HUES64 (cell line): ENCODE results near the gene DIP2A.

Source experiments
- H3K27ac ChIP-seq: 2 replicates; pipeline ENCODE4 v1.7.0; 2013; ENCODE audit warnings: low read depth, low read length, inconsistent platforms
- H3K27me3 ChIP-seq: 2 replicates; pipeline ENCODE4 v1.6.1; 2013; ENCODE audit warnings: mild to moderate bottlenecking, low read length; ENCODE audit not compliant: insufficient read depth
- H3K36me3 ChIP-seq: 2 replicates; pipeline ENCODE4 v1.6.1; 2013; ENCODE audit warnings: mild to moderate bottlenecking, low read length; ENCODE audit not compliant: insufficient read depth
- H3K4me1 ChIP-seq: 2 replicates; pipeline ENCODE4 v1.6.1; 2013; ENCODE audit warnings: mild to moderate bottlenecking, low read length, moderate library complexity; ENCODE audit not compliant: insufficient read depth
- H3K4me3 ChIP-seq: 2 replicates; pipeline ENCODE4 v1.5.1; 2013; ENCODE audit warnings: mild to moderate bottlenecking, low read length, moderate library complexity
- H3K9ac ChIP-seq: 2 replicates; pipeline ENCODE4 v1.6.1; 2013; ENCODE audit warnings: mild to moderate bottlenecking, low read depth, low read length
- H3K9me3 ChIP-seq: 2 replicates; pipeline ENCODE4 v1.6.1; 2013; ENCODE audit warnings: low read depth, low read length; ENCODE audit not compliant: insufficient read depth
- WGBS: fragments of 150-250, 120-280 bp; methylation state at CpG from one replicate; pipeline ENCODE4 v1.1.7; 2013; ENCODE audit warnings: missing lambda C conversion rate; 5-methylcytosine and 5-hydroxymethylcytosine counted together

Gene DIP2A

DNA sequence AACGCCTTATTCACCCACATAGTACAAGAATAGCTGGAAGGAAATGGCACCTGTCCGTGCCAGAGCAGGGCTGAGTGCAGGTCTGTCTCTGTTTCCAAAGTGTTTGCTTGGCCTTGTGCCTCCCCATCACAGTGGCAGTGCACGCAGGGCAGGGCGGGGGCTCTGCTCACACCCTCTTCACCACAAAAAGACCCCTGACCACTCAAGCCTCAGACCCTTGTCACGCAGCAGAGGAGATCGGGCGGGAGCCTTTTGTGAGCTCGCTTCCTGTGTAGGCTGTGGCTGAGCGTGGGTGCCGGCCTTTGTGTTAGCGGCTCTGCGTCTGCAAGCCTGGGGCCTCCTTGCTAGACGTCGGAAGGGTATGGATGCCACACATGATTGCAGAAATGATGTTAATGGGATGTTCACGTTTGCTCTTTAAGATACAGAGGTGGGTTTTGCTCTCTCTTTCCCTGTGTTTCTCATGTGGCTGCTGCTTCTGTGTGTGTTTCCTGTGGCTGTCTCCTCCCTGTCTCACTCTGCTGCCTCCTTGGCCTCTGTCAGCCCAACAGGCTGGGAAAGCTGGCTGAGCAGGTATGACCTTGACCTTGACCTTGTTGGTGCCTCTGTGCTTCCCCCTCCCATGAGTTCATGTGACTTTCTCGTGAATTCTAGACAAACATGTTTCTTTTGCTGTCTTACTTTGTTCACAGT, 100.7 kb downstream of the DIP2A start:
- Histone ChIP-seq H3K9ac (no peak overlapping the region), H3K27me3 (no peaks in the 10 kb centered on the region), H3K36me3 (peaks cover 88% of the 10 kb centered on the region), H3K9me3 (no peaks in the 10 kb centered on the region), H3K4me3 (no peak overlapping the region), H3K4me1 (no peaks in the 10 kb centered on the region), H3K27ac (no peak overlapping the region)
- 94% methylated on average over 16 of the region's 16 CpGs for WGBS

GRCh38 chr21:46560568-46561444, 102.1 kb downstream of the DIP2A start:
- no peak overlapping the region for H3K4me3 ChIP-seq
- H3K27me3 ChIP-seq: no peaks in the 10 kb centered on the region
- no peaks in the 10 kb centered on the region for H3K4me1 ChIP-seq
- H3K9me3 ChIP-seq: no peaks in the 10 kb centered on the region
- WGBS: 96% methylated on average over 19 of the region's 19 CpGs
- peaks cover 86% of the 10 kb centered on the region for H3K36me3 ChIP-seq
- H3K27ac ChIP-seq: no peak overlapping the region
- H3K9ac ChIP-seq: no peak overlapping the region

DNA sequence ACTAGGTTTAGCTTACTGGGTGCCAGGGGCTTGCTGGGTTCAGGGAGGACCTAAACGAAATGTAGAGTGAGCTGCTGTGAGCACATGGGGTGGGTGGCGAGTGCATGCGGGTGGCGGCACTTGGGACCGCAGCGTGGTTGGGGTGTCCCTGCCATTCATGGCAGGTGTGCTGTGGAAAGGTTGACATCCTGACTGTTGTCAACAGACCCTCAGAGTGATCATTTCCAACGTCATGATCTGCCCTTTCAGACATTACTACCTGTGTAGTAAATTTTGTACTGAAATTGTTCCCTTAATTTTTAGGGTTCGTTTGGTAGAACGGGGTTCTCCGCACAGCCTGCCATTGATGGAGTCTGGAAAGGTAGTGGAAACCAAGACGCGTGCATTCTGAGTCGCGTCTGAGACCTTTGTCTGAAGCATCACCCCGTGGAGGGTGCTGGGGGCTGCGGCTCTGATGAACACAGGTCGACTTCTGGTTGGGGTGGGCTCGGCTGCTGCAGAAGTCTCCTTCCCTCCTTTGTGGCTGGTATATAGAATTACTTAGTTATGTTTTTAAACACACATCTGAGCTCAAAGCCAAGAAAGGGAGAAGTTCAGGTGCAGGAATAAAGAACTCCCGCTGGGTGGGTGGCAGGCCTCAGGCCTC, 102.9 kb downstream of the DIP2A start:
- Histone ChIP-seq H3K9me3 (no peaks in the 10 kb centered on the region), H3K4me1 (no peaks in the 10 kb centered on the region), H3K4me3 (no peak overlapping the region), H3K27ac (no peak overlapping the region), H3K9ac (no peak overlapping the region), H3K36me3 (peaks cover 88% of the 10 kb centered on the region), H3K27me3 (no peaks in the 10 kb centered on the region)
- WGBS: 95% methylated on average over 19 of the region's 19 CpGs

DNA sequence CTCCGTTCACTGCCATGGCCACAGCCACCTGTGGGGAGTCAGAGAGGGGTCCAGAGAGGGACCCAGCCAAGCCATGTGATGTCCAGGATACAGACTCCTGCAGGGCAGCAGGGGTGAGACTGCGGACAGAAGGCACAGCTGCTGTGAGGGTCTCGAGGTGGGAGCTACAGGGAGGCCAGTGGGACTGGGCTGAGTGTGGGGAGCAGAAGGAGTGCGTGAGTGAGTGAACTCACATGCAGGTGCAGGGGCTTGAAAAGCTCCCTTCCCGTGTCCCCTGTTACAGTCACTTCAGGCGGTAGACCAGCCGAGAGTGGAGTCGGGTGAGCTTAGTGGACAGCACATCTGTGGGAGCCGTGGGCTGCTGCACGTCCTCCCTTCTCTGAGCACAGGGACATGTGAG, 103.8 kb downstream of the DIP2A start:
- Histone ChIP-seq H3K36me3 (peaks cover 88% of the 10 kb centered on the region), H3K9me3 (no peaks in the 10 kb centered on the region), H3K9ac (no peak overlapping the region), H3K27ac (no peak overlapping the region), H3K4me1 (no peaks in the 10 kb centered on the region), H3K4me3 (no peak overlapping the region), H3K27me3 (no peaks in the 10 kb centered on the region)
- WGBS: 81% methylated on average over 10 of the region's 10 CpGs

DNA sequence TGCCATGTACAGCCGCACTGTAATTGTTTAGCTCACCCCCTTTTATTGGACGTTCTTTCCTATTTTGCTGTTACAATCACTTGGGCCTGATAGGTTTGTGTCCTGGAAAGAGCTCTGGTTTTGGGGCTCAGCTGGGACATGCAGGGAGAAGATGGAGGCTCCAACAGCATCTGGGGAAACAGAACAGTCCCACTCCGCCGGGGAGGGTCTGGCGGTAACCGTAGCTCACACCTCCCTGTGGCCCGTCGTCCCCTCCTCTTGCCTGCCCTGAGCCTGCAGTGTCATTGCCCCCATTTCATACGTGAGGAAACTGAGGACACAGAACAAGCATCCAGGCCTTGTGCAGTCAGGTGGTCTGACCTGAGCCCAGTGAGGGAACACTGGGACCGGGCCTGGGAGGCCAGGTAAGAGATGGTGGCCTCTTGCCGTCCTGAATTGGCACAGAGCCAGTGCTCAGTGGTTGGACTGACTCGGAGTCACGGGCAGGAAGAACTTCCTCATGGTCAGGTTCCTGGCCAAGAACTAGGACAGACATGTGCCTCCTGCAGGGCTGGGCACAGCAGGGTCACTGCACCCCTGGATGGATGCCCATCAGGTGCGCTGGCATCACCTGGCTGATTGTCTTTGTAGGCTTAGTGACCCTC, 104.4 kb downstream of the DIP2A start:
- no peak overlapping the region for H3K27ac ChIP-seq
- no peak overlapping the region for H3K4me3 ChIP-seq
- peaks cover 88% of the 10 kb centered on the region for H3K36me3 ChIP-seq
- H3K9me3 ChIP-seq: no peaks in the 10 kb centered on the region
- H3K4me1 ChIP-seq: no peaks in the 10 kb centered on the region
- 95% methylated on average over 14 of the region's 14 CpGs for WGBS
- H3K27me3 ChIP-seq: no peaks in the 10 kb centered on the region
- no peak overlapping the region for H3K9ac ChIP-seq

DNA sequence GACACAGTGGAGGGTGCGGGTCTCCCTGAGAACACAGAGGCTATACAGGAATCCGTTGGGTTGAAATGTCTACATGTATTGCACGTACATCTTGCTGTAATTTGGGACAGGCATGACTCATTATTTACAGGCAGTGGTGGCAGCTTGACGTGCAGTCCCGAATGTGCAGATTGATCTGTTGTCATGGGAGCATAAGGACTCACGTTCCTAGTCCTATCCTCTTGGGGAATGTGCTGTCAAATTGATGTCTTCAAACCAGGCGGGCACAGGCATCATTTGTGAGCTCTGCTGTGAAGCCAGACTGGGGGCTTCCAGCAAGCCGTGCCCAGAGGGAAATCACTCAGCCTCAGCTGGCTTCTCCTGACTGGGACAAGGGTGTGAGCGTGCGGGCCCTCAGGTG, 105.7 kb downstream of the DIP2A start:
- H3K9me3 ChIP-seq: no peaks in the 10 kb centered on the region
- no peaks in the 10 kb centered on the region for H3K4me1 ChIP-seq
- H3K9ac ChIP-seq: no peak overlapping the region
- no peak overlapping the region for H3K4me3 ChIP-seq
- 93% methylated on average over 10 of the region's 10 CpGs for WGBS
- peaks cover 84% of the 10 kb centered on the region for H3K36me3 ChIP-seq
- no peaks in the 10 kb centered on the region for H3K27me3 ChIP-seq
- H3K27ac ChIP-seq: no peak overlapping the region

GRCh38 chr21:46567348-46567747, 108.7 kb downstream of the DIP2A start:
- H3K4me1 ChIP-seq: no peaks in the 10 kb centered on the region
- no peak overlapping the region for H3K9ac ChIP-seq
- H3K36me3 ChIP-seq: peaks cover 78% of the 10 kb centered on the region
- H3K27me3 ChIP-seq: no peaks in the 10 kb centered on the region
- H3K9me3 ChIP-seq: no peaks in the 10 kb centered on the region
- no peak overlapping the region for H3K27ac ChIP-seq
- H3K4me3 ChIP-seq: no peak overlapping the region
- WGBS: 97% methylated on average over 15 of the region's 15 CpGs

GRCh38 chr21:46568562-46568961, 109.9 kb downstream of the DIP2A start:
- H3K27ac ChIP-seq: no peak overlapping the region
- WGBS: 96% methylated on average over 4 of the region's 4 CpGs
- no peaks in the 10 kb centered on the region for H3K27me3 ChIP-seq
- H3K9ac ChIP-seq: no peak overlapping the region
- no peaks in the 10 kb centered on the region for H3K4me1 ChIP-seq
- no peak overlapping the region for H3K4me3 ChIP-seq
- peaks cover 74% of the 10 kb centered on the region for H3K36me3 ChIP-seq
- H3K9me3 ChIP-seq: no peaks in the 10 kb centered on the region

GRCh38 chr21:46569081-46569480, 110.4 kb downstream of the DIP2A start:
- H3K36me3 ChIP-seq: peaks cover 70% of the 10 kb centered on the region
- WGBS: 83% methylated on average over 1 of the region's 1 CpG

GRCh38 chr21:46570119-46570518, 111.4 kb downstream of the DIP2A start:
- 85% methylated on average over 2 of the region's 2 CpGs for WGBS

More at GRCh38 chr21:46569081-46569480, 110.4 kb downstream of the DIP2A start:
- H3K4me1 ChIP-seq: no peaks in the 10 kb centered on the region
- H3K27me3 ChIP-seq: no peaks in the 10 kb centered on the region
- H3K4me3 ChIP-seq: no peak overlapping the region
- no peaks in the 10 kb centered on the region for H3K9me3 ChIP-seq
- H3K27ac ChIP-seq: no peak overlapping the region
- H3K9ac ChIP-seq: no peak overlapping the region

GRCh38 chr21:46570631-46571030, 111.9 kb downstream of the DIP2A start:
- no peaks in the 10 kb centered on the region for H3K9me3 ChIP-seq

More at GRCh38 chr21:46570119-46570518, 111.4 kb downstream of the DIP2A start:
- Histone ChIP-seq H3K9ac (no peak overlapping the region), H3K27me3 (no peaks in the 10 kb centered on the region), H3K9me3 (no peaks in the 10 kb centered on the region), H3K27ac (no peak overlapping the region), H3K4me1 (no peaks in the 10 kb centered on the region), H3K36me3 (peaks cover 63% of the 10 kb centered on the region), H3K4me3 (no peak overlapping the region)

More at GRCh38 chr21:46570631-46571030, 111.9 kb downstream of the DIP2A start:
- Histone ChIP-seq H3K4me1 (no peaks in the 10 kb centered on the region), H3K9ac (no peak overlapping the region), H3K36me3 (peaks cover 59% of the 10 kb centered on the region), H3K27me3 (no peaks in the 10 kb centered on the region), H3K4me3 (no peak overlapping the region), H3K27ac (no peak overlapping the region)
